Kidney capillary endothelial cell (primary cell): ENCODE data around the gene RACK1.
"Not testable (repeated sequence)": the region's sequence is repeated elsewhere in the genome, so short reads cannot be mapped to it uniquely, and the experiment has no call there.

ENCODE experiments used
- DNase-seq: peaks from one replicate; pipeline ENCODE4 v3.0.0-alpha.2; 2018; ENCODE audit warnings: low spot score

RACK1 gene

GRCh38 chr5:181243564-181244343 is at the start of gene RACK1:
TSS of gene RACK1 (minus strand) at chr5:181243906. CDS start at chr5:181243800, 106 bp downstream.
- DNase-seq = peak; percentile 87

GRCh38 chr5:181287331-181287730 is 43.6 kb upstream of the RACK1 start:
- DNase-seq = not testable (repeated sequence)

GRCh38 chr5:181285962-181286705 is 42.4 kb upstream of the RACK1 start:
- not testable (repeated sequence) for DNase-seq

GRCh38 chr5:181283841-181284755 is 40.4 kb upstream of the RACK1 start:
- DNase-seq = not testable (repeated sequence)

GRCh38 chr5:181283347-181283746 is 39.6 kb upstream of the RACK1 start:
- no peak for DNase-seq

GRCh38 chr5:181282874-181283273 is 39.2 kb upstream of the RACK1 start:
- DNase-seq = no peak

GRCh38 chr5:181282415-181282814 is 38.7 kb upstream of the RACK1 start:
- not testable (repeated sequence) for DNase-seq

GRCh38 chr5:181281984-181282316 is 38.2 kb upstream of the RACK1 start:
- no peak for DNase-seq

GRCh38 chr5:181281077-181281983 is 37.6 kb upstream of the RACK1 start:
- DNase-seq = no peak

GRCh38 chr5:181280251-181280762 is 36.6 kb upstream of the RACK1 start:
- DNase-seq = no peak

GRCh38 chr5:181273433-181273744 is 29.7 kb upstream of the RACK1 start:
- DNase-seq = not testable (repeated sequence)

- DNase-seq = no peak
Measured at GRCh38 chr5:181271081-181271480, 27.4 kb upstream of the RACK1 start.

GRCh38 chr5:181267907-181268306 is 24.2 kb upstream of the RACK1 start:
- not testable (repeated sequence) for DNase-seq

- DNase-seq = not testable (repeated sequence)
Measured at GRCh38 chr5:181267291-181267904, 23.7 kb upstream of the RACK1 start.

GRCh38 chr5:181265092-181265671 is 21.5 kb upstream of the RACK1 start:
- no peak for DNase-seq

- DNase-seq = no peak
Measured at GRCh38 chr5:181263633-181264032, 19.9 kb upstream of the RACK1 start.

GRCh38 chr5:181261320-181262049 is 17.8 kb upstream of the RACK1 start:
- DNase-seq = peak; percentile 59

GRCh38 chr5:181260720-181261319 is 17.1 kb upstream of the RACK1 start, which contains the start of gene TRIM52:
TSS of gene TRIM52 (minus strand) at chr5:181261143. CDS start at chr5:181260813, 330 bp downstream.
- peak; percentile 85 for DNase-seq
